Bronchial epithelial cell (primary cell): ENCODE results near the gene RUNX3. TPM values are rescaled to one million over a fixed set of nuclear protein-coding genes. Genes with fewer than 3 reads are reported as not detected.

Source experiments
- DNase-seq: peaks from one replicate; pipeline ENCODE4 v3.0.0-alpha.2; 2010; ENCODE audit warnings: low read depth
- FAIRE-seq: peaks from 2 replicates; lab custom pipeline; 2011; peaks lifted over from hg19 to GRCh38; lab: Jason Lieb, UNC
- H3K27me3 ChIP-seq: 2 replicates; pipeline ENCODE4 v1.5.1; 2011; ENCODE audit warnings: low read length; ENCODE audit not compliant: control insufficient read depth, insufficient read depth
- H3K36me3 ChIP-seq: 2 replicates; pipeline ENCODE4 v1.5.1; 2011; ENCODE audit warnings: low read length; ENCODE audit not compliant: control insufficient read depth, insufficient read depth
- H3K4me3 ChIP-seq: 2 replicates; pipeline ENCODE4 v1.5.1; 2011; ENCODE audit warnings: mild to moderate bottlenecking, low read depth, low read length, control low read depth
- total RNA-seq: library from RNA; depleted of rRNA; stranded (reverse); fragments of >200 nt; gene quantifications from 2 replicates; pipeline ENCODE4 v1.2.1, GENCODE V29; 2014
- TF ChIP-seq, protein P1 (sequence below): IDR thresholded peaks from 2 replicates; pipeline ENCODE4 v1.5.1; 2011; ENCODE audit warnings: mild to moderate bottlenecking, moderate library complexity, low read length, control low read depth, inconsistent platforms; ENCODE audit not compliant: insufficient read depth, severe bottlenecking

Gene RUNX3
- total RNA-seq, 1 donor from 2014 or later = 0.26 TPM

DNA sequence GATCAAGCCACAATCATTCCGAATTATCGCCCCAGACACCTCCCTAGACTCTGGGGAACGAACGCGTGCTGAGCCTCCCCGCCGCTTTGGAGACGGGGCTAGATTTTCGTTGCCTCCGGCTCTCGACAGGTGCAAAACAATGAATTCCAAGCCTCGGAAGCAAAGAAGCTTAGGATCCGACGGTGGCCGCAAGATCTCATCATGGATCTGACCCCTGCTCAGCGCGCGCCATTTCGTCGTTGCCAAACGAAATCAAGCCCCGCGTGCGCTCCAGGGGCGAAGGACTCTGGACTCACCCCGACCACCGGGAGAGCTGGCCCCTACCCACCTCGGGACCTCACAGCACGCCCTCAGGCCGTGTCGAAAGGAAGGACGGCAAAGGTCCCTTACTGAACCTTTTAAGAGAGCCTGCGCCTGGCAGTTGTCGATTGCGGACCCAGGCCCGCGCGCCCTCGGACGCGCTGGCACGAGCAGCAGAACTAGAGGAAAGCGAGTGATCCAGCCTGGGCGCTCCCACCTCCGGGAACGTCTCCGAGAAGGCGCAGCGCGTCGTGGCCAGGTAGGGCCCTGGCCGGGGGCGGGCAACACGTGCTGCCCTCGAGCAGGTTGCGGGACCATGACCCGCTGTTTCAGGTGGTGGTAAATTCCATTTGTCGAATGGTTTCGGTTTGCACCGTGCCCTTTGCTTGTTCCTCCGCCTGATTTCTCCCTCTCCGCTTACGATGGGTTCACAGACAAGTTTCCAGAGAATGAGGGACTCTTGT lies 1.6 kb upstream of the RUNX3 start:
- FAIRE-seq (no peak), DNase-seq (no peak)
- peaks cover 63% of the 10 kb centered on the region for H3K27me3 ChIP-seq
- H3K4me3 ChIP-seq = no peak overlapping the region
- TF ChIP-seq, protein P1, sequence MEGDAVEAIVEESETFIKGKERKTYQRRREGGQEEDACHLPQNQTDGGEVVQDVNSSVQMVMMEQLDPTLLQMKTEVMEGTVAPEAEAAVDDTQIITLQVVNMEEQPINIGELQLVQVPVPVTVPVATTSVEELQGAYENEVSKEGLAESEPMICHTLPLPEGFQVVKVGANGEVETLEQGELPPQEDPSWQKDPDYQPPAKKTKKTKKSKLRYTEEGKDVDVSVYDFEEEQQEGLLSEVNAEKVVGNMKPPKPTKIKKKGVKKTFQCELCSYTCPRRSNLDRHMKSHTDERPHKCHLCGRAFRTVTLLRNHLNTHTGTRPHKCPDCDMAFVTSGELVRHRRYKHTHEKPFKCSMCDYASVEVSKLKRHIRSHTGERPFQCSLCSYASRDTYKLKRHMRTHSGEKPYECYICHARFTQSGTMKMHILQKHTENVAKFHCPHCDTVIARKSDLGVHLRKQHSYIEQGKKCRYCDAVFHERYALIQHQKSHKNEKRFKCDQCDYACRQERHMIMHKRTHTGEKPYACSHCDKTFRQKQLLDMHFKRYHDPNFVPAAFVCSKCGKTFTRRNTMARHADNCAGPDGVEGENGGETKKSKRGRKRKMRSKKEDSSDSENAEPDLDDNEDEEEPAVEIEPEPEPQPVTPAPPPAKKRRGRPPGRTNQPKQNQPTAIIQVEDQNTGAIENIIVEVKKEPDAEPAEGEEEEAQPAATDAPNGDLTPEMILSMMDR = no peak
- H3K36me3 ChIP-seq = no peaks in the 10 kb centered on the region

- Histone ChIP-seq H3K36me3 (no peaks in the 10 kb centered on the region), H3K27me3 (peaks cover 64% of the 10 kb centered on the region), H3K4me3 (no peak overlapping the region)
- TF ChIP-seq, protein P1 = no peak
- no peak for DNase-seq
- FAIRE-seq = no peak
These were observed 1.0 kb upstream of the RUNX3 start for GRCh38 chr1:24931146-24931467.

- TF ChIP-seq, protein P1 = no peak
- no peaks in the 10 kb centered on the region for H3K36me3 ChIP-seq
- peaks cover 64% of the 10 kb centered on the region for H3K27me3 ChIP-seq
- H3K4me3 ChIP-seq = peak overlapping the region; percentile 22
- no peak for FAIRE-seq
- no peak for DNase-seq
These were observed 447 bp downstream of the RUNX3 start for GRCh38 chr1:24929398-24930259.

DNA sequence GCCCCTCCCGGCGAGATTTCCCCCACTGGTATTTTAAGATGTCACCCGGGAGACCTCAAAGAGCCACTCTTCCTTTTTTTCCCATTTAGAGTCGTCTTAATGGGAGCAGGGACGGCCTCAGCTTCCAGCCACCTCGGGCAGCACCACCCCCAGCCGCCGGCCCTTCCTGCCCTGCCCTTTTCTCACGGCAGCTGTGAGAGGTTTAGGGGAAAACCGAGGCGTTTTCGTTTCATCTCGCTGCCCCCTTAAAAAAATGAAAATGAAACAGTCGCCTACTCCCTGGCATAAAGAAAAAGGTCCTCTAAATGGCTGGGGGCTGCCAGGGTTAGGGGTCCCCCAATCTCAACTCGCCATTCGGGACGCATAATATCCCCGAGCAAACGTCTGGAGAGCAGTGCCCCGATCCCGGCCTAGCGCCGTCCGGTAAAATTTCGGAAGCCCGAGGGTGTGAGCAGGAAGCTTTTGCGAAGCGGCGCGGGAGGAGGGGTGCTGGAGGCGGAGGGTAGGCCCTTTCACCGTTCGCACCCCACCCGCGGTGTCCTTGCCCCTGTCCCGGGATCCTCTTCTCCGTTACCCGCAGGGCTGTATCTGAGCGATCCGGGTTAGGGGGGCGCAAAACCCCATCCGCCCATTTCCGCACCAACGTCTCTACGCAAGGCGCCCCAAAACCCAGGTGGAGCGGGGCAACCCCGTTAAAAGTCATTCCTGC lies 1.2 kb downstream of the RUNX3 start:
- TF ChIP-seq, protein P1 = no peak
- no peaks in the 10 kb centered on the region for H3K36me3 ChIP-seq
- no peak for FAIRE-seq
- no peak for DNase-seq
- H3K4me3 ChIP-seq = peak overlapping the region; percentile 22
- H3K27me3 ChIP-seq = peaks cover 60% of the 10 kb centered on the region

GRCh38 chr1:24927988-24928688 lies 1.9 kb downstream of the RUNX3 start:
- FAIRE-seq (no peak), DNase-seq (no peak)
- peaks cover 53% of the 10 kb centered on the region for H3K27me3 ChIP-seq
- no peaks in the 10 kb centered on the region for H3K36me3 ChIP-seq
- H3K4me3 ChIP-seq = no peak overlapping the region
- TF ChIP-seq, protein P1 = no peak
